GM10248 (cell line): Measurements from ENCODE around the gene FCRLB.
A peak's percentile ranks its signal among the peaks of the same experiment; 100 is the strongest.

Experiments used
- CTCF ChIA-PET: fragments of 300-600 bp; sonication (Branson Sonifier 250); formaldehyde crosslinking; extraction: SDS; loops from one replicate; lab custom pipeline; 2021; ENCODE audit warnings: antibody characterized with exemption; lab: Yijun Ruan, JAX
- POLR2A ChIA-PET: fragments of 350-650 bp; sonication (Branson Sonifier 250); formaldehyde crosslinking; extraction: SDS; loops from one replicate; lab custom pipeline; 2020; ENCODE audit warnings: antibody characterized with exemption; lab: Yijun Ruan, JAX
- DNase-seq: peaks from one replicate; pipeline ENCODE4 v3.0.0; 2012; ENCODE audit errors: extremely low spot score
- CTCF ChIP-seq: IDR thresholded peaks from 2 replicates; pipeline ENCODE4 v1.5.1; 2012; ENCODE audit warnings: mild to moderate bottlenecking, low read depth; ENCODE audit errors: extremely low read depth, missing control alignments, control extremely low read depth

The FCRLB gene

GRCh38 chr1:161706482-161707347, 14.6 kb upstream of the FCRLB start, which contains the start of gene FCRLA:
TSS of gene FCRLA (plus strand) at chr1:161707229. CDS start at chr1:161707265, 36 bp downstream.
- ChIA-PET POLR2A (no interaction called here), CTCF (interaction anchor here (0.8 to 3.9 kb wide), 10 partner anchors 9 to 224 kb away, joined by 3 to 22 read pairs (median 8); partner anchors contain the start of gene FCRLB)
- no peak for TF ChIP-seq CTCF
- DNase-seq: peak; percentile 65

- DNase-seq: no peak
- CTCF ChIA-PET: interaction anchor here (0.8 to 3.9 kb wide), 10 partner anchors 8 to 225 kb away, joined by 3 to 22 read pairs (median 8); partner anchors contain the start of gene FCRLB
- no peak for TF ChIP-seq CTCF
- POLR2A ChIA-PET: interaction anchor here (0.6 kb wide), 1 partner anchor 11 kb away, joined by 3 read pairs; no protein-coding TSS in a partner anchor
Observed at GRCh38 chr1:161707503-161707902, 13.8 kb upstream of the FCRLB start.

GRCh38 chr1:161709373-161709772, 12.0 kb upstream of the FCRLB start:
- no peak for TF ChIP-seq CTCF
- ChIA-PET CTCF (interaction anchor here (1.7 to 3.2 kb wide), 3 partner anchors 18 to 32 kb away, joined by 3 to 22 read pairs (median 7); no protein-coding TSS in a partner anchor), POLR2A (no interaction called here)
- DNase-seq: no peak

GRCh38 chr1:161710560-161710959, 10.8 kb upstream of the FCRLB start:
- DNase-seq: no peak
- CTCF ChIA-PET: interaction anchor here (1.7 to 2.0 kb wide), 2 partner anchors 15 to 19 kb away, joined by 3 to 8 read pairs; no protein-coding TSS in a partner anchor
- POLR2A ChIA-PET: no interaction called here
- no peak for TF ChIP-seq CTCF

- DNase-seq: peak; percentile 26
- ChIA-PET POLR2A (interaction anchor here (0.8 kb wide), 1 partner anchor 11 kb away, joined by 3 read pairs; no protein-coding TSS in a partner anchor), CTCF (interaction anchor here (1.4 to 4.0 kb wide), 3 partner anchors 8 to 20 kb away, joined by 5 to 19 read pairs (median 10); partner anchors contain the start of gene FCRLA)
- TF ChIP-seq CTCF: no peak
Observed at GRCh38 chr1:161718559-161719324, 2.6 kb upstream of the FCRLB start.

- ChIA-PET CTCF (interaction anchor here (1.5 kb wide), 1 partner anchor 19 kb away, joined by 5 read pairs; no protein-coding TSS in a partner anchor), POLR2A (no interaction called here)
- DNase-seq: peak; percentile 18
- TF ChIP-seq CTCF: no peak
Observed at GRCh38 chr1:161719325-161719611, 2.1 kb upstream of the FCRLB start.
